NCI-H2081 treated with DMSO at 0.1 percent for 48 hours (cell line): ENCODE results near the gene RBFOX2.
A peak's percentile ranks its signal among the peaks of the same experiment; 100 is the strongest.

ENCODE experiments used
- DNase-seq: peaks from one replicate; lab custom pipeline; 2025; lab: John Stamatoyannopoulos, UW

The RBFOX2 gene

GRCh38 chr22:35973388-35973787, 55.2 kb downstream of the RBFOX2 start:
- no peak for DNase-seq

- no peak for DNase-seq
These were observed 56.1 kb downstream of the RBFOX2 start for GRCh38 chr22:35972559-35972958.

DNA sequence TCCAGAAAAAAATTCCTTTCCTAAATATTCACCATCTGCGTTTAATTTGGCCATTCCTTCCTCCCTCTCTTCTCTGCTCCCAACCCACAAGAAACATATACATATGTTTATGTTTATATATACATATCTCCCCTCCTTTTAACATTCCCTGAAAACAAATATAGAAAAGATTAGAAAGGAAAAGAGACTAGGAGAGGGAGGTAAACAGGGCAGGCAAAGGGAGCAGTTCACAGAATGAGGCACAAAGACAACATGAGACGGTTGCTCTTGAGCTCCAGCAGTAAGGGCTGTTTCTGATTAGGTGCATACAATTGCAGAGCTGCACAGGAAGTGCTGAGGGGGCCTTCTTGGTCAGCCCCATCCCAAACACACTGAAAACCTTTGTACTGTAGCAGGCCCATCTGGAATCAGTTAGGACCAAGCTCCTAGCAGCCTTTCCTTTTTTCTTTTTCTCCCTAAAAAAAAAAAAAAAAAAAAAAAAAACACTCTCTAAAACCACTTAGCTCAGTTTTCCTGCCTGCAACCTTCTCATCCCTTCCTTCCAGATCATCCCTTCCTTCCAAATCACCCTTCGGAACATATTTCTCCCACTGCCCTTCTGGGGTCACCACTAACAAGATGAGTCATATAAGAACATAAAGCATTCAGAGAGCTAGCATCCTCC, 57.0 kb downstream of the RBFOX2 start:
- DNase-seq, result no peak

- DNase-seq, result no peak
These were observed 57.8 kb downstream of the RBFOX2 start for GRCh38 chr22:35970616-35971455.

GRCh38 chr22:35967046-35967397, 61.6 kb downstream of the RBFOX2 start:
- DNase-seq, result no peak

- no peak for DNase-seq
These were observed 62.1 kb downstream of the RBFOX2 start for GRCh38 chr22:35966314-35967045.

- no peak for DNase-seq
These were observed 65.3 kb downstream of the RBFOX2 start for GRCh38 chr22:35963237-35963810.

DNA sequence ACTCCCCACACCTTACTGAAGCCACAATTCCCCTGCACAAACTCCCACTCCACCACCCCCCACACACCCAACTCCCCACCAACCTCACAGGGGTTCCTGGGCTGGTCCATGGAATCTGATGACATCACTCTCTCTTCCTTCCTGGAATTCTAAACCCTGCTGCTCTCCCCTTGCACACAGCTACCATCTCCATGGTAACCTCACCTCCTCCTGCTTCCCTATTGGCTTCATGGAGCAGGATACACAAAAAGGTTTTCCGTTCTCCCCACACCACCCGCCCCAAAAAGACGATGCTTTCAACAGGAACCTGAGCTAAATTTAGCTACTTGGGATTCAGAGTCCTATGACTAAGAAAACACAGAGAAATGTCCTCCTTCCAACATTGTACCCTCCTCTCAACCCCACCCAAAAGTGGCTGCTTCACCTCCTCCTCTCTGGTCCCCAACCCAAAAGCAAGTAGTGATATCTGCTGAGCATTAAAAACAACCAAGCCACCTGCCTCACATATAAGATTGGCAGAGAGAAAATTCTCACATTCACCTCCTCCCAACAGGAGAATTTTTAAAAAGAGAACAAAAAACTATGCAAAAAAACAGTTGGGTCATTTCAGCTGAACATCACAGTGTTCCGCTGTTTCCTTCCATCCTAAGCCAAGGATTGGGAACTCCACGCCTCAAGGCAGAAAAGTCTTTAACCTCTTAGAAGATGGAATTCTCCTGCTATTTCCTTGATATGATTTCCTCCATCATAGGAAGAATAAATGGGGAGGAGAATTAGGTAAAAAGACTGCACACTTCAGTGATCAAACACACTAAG, 66.9 kb downstream of the RBFOX2 start:
- DNase-seq, result no peak

GRCh38 chr22:35960854-35961253, 67.8 kb downstream of the RBFOX2 start:
- no peak for DNase-seq

GRCh38 chr22:35959121-35959800, 69.4 kb downstream of the RBFOX2 start:
- peak; percentile 38 for DNase-seq

DNA sequence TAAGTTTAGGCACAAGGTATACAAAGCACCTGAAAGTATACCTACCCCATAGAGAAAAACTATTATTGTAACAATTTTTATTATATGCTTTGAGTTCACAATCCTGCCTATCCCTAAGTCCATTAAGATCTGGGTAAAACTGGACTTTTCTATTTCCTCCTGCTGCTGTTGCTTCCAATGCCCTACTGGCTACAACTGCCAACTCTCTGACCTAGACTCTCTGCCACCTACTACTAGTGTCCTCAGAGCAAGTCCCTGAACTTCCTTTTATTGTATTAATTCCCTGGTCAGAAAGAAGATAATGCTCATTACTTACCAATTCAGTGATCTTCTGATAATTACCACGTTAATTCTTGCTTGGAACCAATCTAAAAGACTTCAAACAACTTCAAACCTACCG, 70.3 kb downstream of the RBFOX2 start:
- DNase-seq, result no peak

- no peak for DNase-seq
These were observed 71.0 kb downstream of the RBFOX2 start for GRCh38 chr22:35957589-35957988.

- no peak for DNase-seq
These were observed 71.8 kb downstream of the RBFOX2 start for GRCh38 chr22:35956850-35957249.

DNA sequence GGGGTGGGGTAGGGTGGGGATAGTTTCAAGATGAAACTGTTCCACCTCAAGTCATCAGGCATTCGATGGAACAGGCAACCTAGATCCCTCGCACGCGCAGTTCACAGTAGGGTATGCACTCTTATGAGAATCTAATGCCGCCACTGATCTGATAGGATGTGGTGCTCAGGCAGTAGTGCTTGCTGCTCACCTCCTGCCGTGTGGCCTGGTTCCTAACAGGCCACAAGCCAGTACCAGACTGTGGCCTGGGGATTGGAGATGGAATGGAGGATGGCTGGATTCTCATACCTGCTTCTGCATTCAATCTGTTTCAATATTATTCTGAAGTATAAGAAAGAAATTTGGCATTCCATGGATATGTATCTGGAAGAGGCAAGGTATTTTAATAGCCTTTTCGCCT, 73.1 kb downstream of the RBFOX2 start:
- DNase-seq, result no peak

DNA sequence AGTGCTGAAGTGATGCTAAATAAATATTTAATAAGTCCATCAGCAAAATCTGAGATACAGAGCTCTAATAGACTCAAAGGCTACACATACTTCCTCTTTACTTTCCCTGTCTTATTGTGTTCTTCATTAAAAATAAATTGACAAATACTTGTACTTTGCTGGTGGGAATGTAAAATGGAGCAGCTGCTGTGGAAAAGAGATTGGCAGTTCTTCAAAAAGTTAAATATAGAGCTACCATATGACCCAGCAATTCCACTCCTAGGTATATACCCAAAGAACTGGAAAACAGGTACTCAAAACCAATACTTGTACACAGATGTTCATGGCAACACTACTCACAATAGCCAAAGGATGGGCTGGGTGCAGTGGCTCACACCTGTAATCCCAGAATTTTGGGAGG, 76.0 kb downstream of the RBFOX2 start:
- no peak for DNase-seq

GRCh38 chr22:35950262-35950661, 78.4 kb downstream of the RBFOX2 start:
- no peak for DNase-seq

- no peak for DNase-seq
These were observed 79.4 kb downstream of the RBFOX2 start for GRCh38 chr22:35949243-35949642.

GRCh38 chr22:35947794-35948425, 80.7 kb downstream of the RBFOX2 start:
- DNase-seq, result no peak

GRCh38 chr22:35944458-35944857, 84.2 kb downstream of the RBFOX2 start:
- DNase-seq, result no peak

DNA sequence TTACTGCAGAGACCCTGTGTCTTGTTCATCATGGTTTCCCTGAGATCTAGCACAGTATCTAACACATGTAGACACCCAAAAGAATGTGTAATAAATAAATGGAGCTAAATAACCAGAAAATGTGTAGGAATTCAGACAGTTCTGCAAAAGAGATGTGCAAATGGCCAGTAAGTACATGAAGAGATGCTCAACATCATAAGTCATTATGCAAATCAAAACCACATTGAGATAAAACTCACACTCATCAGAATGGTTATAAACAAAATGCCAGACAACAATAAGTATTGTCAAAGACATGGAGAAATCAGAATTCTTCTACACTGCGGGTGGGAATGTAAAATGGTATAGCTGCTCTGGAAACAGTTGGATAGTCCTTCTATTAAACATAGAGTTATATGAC, 88.5 kb downstream of the RBFOX2 start:
- DNase-seq, result no peak

- DNase-seq, result no peak
These were observed 90.4 kb downstream of the RBFOX2 start for GRCh38 chr22:35938226-35938625.
